Stimulated activated CD8-positive, alpha-beta memory T cell treated with anti-CD3 and anti-CD28 coated beads, Interleukin-15, amount 100 ng/mL, for 24 hours (primary cell): ENCODE data around the gene UCP1.
A peak's percentile ranks its signal among the peaks of the same experiment; 100 is the strongest.
"Not testable (repeated sequence)": the region's sequence is repeated elsewhere in the genome, so short reads cannot be mapped to it uniquely, and the experiment has no call there.

Experiments
- DNase-seq: peaks from one replicate; pipeline ENCODE4 v3.0.0-alpha.2; 2020; ENCODE audit warnings: low read depth

UCP1 gene

DNA sequence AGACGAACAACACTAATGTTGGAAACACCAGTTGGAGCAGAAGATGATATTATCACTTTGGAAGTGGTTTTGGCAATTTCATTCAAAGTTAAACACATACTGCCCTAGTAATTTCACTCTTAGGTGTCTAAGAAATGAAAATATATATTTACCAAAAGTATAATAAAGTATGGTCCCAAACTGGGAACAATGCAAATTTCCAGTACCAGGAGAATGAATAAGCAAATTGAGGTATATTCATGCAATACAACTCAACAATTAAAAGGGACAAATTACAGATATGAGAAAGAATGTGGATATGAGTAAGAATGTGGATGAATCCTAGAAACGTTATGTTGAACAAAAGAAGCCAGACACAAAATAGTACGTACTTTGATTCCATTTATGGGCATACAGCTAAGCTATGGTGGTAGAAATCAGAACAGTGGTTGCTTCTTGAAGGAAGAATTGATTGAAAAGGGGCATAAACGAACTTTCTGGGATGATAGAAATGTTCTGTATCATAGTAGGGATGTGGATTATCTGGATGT, 34.7 kb downstream of the UCP1 start:
- no peak for DNase-seq

GRCh38 chr4:140529434-140529833, 39.3 kb downstream of the UCP1 start:
- no peak for DNase-seq

DNA sequence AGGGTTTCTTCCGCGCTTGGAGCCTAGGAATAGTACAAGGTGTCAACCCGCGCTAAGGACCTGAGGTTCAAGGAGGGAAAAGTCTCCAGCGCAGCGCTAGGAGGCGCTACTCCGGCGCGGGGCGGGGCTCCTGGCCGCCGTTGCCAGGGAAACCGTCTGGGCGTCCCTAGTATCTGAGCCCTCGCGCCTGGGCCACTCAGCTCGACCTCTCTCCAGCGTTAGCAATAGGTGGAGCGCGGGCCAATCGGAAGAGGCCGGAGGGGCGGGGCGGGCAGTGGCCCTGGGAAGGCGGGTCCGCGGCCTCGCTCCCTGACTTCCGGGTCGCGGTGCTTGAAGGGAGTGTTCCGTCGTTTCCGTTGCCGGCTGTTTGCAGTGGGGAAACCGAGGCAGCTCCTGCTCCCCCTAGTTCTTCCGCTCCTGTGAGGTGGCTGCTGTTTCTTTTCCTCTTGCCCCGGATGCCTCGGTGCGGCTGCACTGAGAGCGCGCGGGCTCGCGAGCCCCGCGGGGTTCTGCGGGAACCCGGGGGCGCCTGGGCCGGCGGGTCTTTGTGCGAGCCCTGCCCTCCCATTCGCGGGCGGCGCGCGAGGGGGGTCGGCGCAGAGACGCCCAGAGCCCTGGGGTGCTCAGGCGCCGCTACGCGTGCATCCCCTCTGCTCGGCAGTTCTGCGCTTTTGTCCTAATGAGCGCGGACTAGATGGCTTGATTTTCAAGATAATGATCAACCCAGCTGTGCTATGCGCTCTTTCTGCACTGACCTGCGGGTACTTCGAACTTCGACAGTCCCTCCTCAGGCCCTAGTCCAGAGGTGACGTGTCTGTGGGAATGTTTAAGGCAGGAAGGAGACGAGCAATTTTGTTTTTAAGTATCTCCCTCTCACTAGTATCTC, 44.7 kb downstream of the UCP1 start, which contains the start of gene ELMOD2:
Gene ELMOD2, plus strand, starts transcription at position 312 of the 886 bp plus-strand sequence. CDS start 1,261 bp downstream, outside the sequence.
- peak; percentile 93 for DNase-seq

DNA sequence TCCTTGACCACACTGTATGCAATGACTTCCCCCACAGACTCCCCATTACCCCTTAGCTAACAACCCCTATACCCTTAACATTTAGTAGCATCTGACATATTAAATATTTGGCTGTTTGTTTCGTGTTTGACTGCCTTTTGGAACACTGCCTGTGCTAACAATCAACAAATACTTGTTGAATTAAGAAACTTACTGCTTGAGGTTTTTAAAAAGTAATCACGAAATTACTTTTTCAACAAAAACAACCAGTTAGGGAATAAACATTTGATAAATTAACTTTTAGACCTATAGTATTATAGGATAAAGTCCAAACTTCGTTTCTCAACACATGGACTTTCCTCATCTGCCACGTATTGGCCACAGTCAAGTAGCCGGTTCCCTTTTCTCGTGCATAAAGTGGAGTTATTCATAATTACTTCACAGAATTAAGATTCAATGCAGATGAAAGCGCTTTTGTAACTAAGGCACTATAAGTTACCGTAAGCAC, 45.3 kb downstream of the UCP1 start:
- DNase-seq: no peak

- no peak for DNase-seq
These were observed 53.3 kb downstream of the UCP1 start for GRCh38 chr4:140515423-140515822.

DNA sequence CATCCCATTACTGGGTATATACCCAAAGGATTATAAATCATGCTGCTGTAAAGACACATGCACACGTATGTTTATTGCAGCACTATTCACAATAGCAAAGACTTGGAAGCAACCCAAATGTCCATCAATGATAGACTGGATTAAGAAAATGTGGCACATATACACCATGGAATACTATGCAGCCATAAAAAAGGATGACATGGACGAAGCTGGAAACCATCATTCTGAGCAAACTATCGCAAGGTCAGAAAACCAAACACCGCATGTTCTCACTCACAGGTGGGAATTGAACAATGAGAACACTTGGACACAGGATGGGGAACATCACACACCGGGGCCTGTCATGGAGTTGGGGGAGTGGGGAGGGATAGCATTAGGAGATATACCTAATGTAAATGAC, 55.0 kb downstream of the UCP1 start:
- not testable (repeated sequence) for DNase-seq
